K562 (cell line): ENCODE measurements around the gene MAP3K6. TPM values are rescaled to one million over a fixed set of nuclear protein-coding genes. Genes with fewer than 3 reads are reported as not detected.

ENCODE experiments used
- E2F1 ChIP-seq: sonication (generic); formaldehyde crosslinking; IDR thresholded peaks from 2 replicates; pipeline ENCODE4 v1.8.1; 2023; ENCODE audit warnings: mild to moderate bottlenecking, missing genetic modification reagents, moderate library complexity
- FOXK1 ChIP-seq: sonication (generic); formaldehyde crosslinking; IDR thresholded peaks from 2 replicates; pipeline ENCODE4 v1.8.0; 2022; ENCODE audit warnings: missing genetic modification reagents, mild to moderate bottlenecking, borderline replicate concordance
- HDAC8 ChIP-seq: fragments of 450-650 bp; IDR thresholded peaks from 2 replicates; pipeline ENCODE4 v1.6.1; 2016; ENCODE audit warnings: mild to moderate bottlenecking, missing genetic modification characterization, moderate library complexity, missing compliant biosample characterization
- HLTF ChIP-seq: fragments of 450-650 bp; IDR thresholded peaks from 2 replicates; pipeline ENCODE4 v1.6.1; 2016
- HMG20B ChIP-seq: fragments of 250-450 bp; sonication (Bioruptor Pico); IDR thresholded peaks from 2 replicates; pipeline ENCODE4 v1.5.0; 2021; ENCODE audit warnings: mild to moderate bottlenecking
- IRF1 ChIP-seq: sonication (generic); formaldehyde crosslinking; IDR thresholded peaks from 2 replicates; pipeline ENCODE4 v1.8.0; 2022; ENCODE audit warnings: missing genetic modification reagents, mild to moderate bottlenecking, borderline replicate concordance
- PATZ1 ChIP-seq: fragments of 250-450 bp; sonication (Bioruptor Pico); IDR thresholded peaks from 2 replicates; pipeline ENCODE4 v1.5.0; 2020; ENCODE audit warnings: mild to moderate bottlenecking, borderline replicate concordance
- POLR2AphosphoS5 ChIP-seq: IDR thresholded peaks from 2 replicates; pipeline ENCODE4 v1.6.1; 2011; ENCODE audit warnings: mild to moderate bottlenecking, low read depth, low read length, moderate library complexity; ENCODE audit not compliant: control insufficient read depth, insufficient read depth
- THRAP3 ChIP-seq: fragments of 450-650 bp; IDR thresholded peaks from 2 replicates; pipeline ENCODE4 v1.6.1; 2016; ENCODE audit warnings: mild to moderate bottlenecking, inconsistent platforms, borderline replicate concordance
- ZFP30 ChIP-seq: fragments of 250-450 bp; sonication (Bioruptor Pico); IDR thresholded peaks from 2 replicates; pipeline ENCODE4 v1.8.0; 2022; ENCODE audit warnings: moderate library complexity, mild to moderate bottlenecking, inconsistent platforms, borderline replicate concordance
- ZNF583 ChIP-seq: fragments of 250-450 bp; sonication (Bioruptor Pico); IDR thresholded peaks from 2 replicates; pipeline ENCODE4 v1.4.0; 2020
- ZNF696 ChIP-seq: fragments of 250-450 bp; sonication (Bioruptor Pico); conservative IDR thresholded peaks from 2 replicates; pipeline ENCODE4 v1.4.0; 2020; ENCODE audit warnings: mild to moderate bottlenecking, moderate library complexity
- polyA plus RNA-seq, 8 experiments: library from polyadenylated mRNA; depleted of rRNA in 4 of 8; stranded (reverse) in 5 of 8; unstranded in 3 of 8; fragments of >200 nt; fragmentation: Nextera tagmentation in 2 of 8; fragmentation: Illumina TruSeq in 1 of 8; extraction: Ambion mirVana in 2 of 8; extraction: Trizol in 1 of 8; gene quantifications; 2 replicates each; pipeline versions ENCODE4 v1.2.1 to v1.2.3, GENCODE V29; 2011 to 2014; ENCODE audit warnings: inconsistent platforms in 1 of 8, missing spikeins in 1 of 8
- total RNA-seq, 7 experiments: library from RNA; depleted of rRNA in 6 of 7; stranded (reverse); fragments of >200 nt in 6 of 7; fragmentation: Illumina TruSeq in 2 of 7; extraction: Trizol in 2 of 7; gene quantifications; 2 replicates each; pipeline versions ENCODE4 v1.2.1 to v1.2.3, GENCODE V29; 2011 to 2021; ENCODE audit warnings: low replicate concordance in 1 of 7
- TF ChIP-seq, protein P1 (sequence below): fragments of 250-450 bp; sonication (Bioruptor Pico); IDR thresholded peaks from 2 replicates; pipeline ENCODE4 v1.5.1; 2021; ENCODE audit warnings: mild to moderate bottlenecking
- TF ChIP-seq, protein P2 (sequence below): sonication (generic); formaldehyde crosslinking; IDR thresholded peaks from 2 replicates; pipeline ENCODE4 v1.8.0; 2022; ENCODE audit warnings: mild to moderate bottlenecking, missing genetic modification reagents
- TF ChIP-seq, protein P3 (sequence below): fragments of 450-650 bp; IDR thresholded peaks from 2 replicates; pipeline ENCODE4 v1.6.1; 2016; ENCODE audit warnings: antibody characterized with exemption

MAP3K6 gene
- total and polyA plus RNA-seq, 9 of the 15 experiments (the other 6 are each of a cell fraction or from before 2014, with no cell fraction given): 0.99 to 21.9 (median 7.0) TPM

DNA sequence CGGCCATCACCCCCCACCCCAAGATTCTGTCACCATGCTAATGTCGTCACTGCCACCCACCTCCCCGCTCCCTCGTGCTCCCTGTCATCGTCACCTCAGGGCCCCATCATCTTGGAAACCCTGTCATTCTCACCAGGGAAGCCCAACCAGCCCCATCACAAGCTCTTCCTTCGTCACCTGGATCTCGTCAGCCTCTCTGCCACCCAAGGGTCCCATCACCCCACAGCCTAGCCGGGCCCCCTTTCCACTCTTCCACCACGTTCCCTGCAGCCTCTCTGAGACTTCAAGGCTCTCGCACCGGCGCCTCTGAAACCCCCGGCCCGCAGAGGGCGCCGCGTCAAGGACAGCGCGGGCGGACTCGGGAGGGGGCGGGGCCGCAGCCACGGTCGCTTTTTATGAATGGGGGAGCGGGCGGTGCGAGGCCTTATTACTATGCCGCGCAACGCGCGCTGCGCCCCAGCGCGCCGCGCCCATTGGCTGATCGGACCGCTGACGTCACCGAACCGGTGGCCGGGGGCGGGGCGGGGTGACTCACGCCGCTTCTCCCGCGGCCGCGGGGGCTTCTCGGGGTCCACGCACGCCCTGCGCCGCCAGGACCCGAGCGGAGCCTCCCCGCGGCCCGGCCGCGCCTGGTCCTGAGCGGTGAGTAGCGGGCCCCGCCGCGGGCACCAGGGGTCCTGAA is 25.5 kb upstream of the MAP3K6 start, which contains the start of gene GPR3 (continued):
- TF ChIP-seq E2F1 (CRISPR knock-in tag) (peak; percentile 85; the same call in 1 of the 2 replicates), ZNF583 (CRISPR knock-in tag) (no peak; the same call in 1 of the 2 replicates), POLR2AphosphoS5 (0 out of 2 replicates have a peak, but pooled peaks have one; percentile 28), IRF1 (no peak), PATZ1 (CRISPR knock-in tag) (no peak), ZFP30 (CRISPR knock-in tag) (no peak), HLTF (peak; percentile 34; the same call in 1 of the 2 replicates), ZNF696 (CRISPR knock-in tag) (no peak), HDAC8 (tag) (no peak), HMG20B (CRISPR knock-in tag) (no peak), THRAP3 (0 out of 2 replicates have a peak, but pooled peaks have one; percentile 18), FOXK1 (CRISPR knock-in tag) (no peak)
- TF ChIP-seq, protein P1, sequence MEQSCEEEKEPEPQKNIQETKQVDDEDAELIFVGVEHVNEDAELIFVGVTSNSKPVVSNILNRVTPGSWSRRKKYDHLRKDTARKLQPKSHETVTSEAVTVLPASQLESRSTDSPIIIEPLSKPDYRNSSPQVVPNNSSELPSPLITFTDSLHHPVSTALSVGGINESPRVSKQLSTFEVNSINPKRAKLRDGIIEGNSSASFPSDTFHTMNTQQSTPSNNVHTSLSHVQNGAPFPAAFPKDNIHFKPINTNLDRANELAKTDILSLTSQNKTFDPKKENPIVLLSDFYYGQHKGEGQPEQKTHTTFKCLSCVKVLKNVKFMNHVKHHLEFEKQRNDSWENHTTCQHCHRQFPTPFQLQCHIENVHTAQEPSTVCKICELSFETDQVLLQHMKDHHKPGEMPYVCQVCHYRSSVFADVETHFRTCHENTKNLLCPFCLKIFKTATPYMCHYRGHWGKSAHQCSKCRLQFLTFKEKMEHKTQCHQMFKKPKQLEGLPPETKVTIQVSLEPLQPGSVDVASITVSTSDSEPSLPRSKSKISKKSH (CRISPR knock-in tag): no peak
- TF ChIP-seq, protein P2, sequence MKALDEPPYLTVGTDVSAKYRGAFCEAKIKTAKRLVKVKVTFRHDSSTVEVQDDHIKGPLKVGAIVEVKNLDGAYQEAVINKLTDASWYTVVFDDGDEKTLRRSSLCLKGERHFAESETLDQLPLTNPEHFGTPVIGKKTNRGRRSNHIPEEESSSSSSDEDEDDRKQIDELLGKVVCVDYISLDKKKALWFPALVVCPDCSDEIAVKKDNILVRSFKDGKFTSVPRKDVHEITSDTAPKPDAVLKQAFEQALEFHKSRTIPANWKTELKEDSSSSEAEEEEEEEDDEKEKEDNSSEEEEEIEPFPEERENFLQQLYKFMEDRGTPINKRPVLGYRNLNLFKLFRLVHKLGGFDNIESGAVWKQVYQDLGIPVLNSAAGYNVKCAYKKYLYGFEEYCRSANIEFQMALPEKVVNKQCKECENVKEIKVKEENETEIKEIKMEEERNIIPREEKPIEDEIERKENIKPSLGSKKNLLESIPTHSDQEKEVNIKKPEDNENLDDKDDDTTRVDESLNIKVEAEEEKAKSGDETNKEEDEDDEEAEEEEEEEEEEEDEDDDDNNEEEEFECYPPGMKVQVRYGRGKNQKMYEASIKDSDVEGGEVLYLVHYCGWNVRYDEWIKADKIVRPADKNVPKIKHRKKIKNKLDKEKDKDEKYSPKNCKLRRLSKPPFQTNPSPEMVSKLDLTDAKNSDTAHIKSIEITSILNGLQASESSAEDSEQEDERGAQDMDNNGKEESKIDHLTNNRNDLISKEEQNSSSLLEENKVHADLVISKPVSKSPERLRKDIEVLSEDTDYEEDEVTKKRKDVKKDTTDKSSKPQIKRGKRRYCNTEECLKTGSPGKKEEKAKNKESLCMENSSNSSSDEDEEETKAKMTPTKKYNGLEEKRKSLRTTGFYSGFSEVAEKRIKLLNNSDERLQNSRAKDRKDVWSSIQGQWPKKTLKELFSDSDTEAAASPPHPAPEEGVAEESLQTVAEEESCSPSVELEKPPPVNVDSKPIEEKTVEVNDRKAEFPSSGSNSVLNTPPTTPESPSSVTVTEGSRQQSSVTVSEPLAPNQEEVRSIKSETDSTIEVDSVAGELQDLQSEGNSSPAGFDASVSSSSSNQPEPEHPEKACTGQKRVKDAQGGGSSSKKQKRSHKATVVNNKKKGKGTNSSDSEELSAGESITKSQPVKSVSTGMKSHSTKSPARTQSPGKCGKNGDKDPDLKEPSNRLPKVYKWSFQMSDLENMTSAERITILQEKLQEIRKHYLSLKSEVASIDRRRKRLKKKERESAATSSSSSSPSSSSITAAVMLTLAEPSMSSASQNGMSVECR: no peak
- TF ChIP-seq, protein P3, sequence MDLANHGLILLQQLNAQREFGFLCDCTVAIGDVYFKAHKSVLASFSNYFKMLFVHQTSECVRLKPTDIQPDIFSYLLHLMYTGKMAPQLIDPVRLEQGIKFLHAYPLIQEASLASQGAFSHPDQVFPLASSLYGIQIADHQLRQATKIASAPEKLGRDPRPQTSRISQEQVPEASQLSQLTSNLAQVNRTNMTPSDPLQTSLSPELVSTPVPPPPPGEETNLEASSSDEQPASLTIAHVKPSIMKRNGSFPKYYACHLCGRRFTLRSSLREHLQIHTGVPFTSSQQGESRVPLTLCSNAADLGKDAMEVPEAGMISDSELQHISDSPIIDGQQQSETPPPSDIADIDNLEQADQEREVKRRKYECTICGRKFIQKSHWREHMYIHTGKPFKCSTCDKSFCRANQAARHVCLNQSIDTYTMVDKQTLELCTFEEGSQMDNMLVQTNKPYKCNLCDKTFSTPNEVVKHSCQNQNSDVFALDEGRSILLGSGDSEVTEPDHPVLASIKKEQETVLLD: 0 out of 2 replicates have a peak, but pooled peaks have one; percentile 13
